HG03045 (cell line): ENCODE data around the gene UNC5B.

Experiments used
- ATAC-seq: cut with Tn5 transposase; IDR thresholded peaks from one replicate; pipeline ENCODE4 v1.9.1; 2021; ENCODE audit warnings: mild to moderate bottlenecking, moderate library complexity; ENCODE audit not compliant: unreplicated experiment

UNC5B gene

GRCh38 chr10:71212318-71213126 lies at the start of gene UNC5B:
Gene UNC5B, plus strand, starts transcription at chr10:71212570. Its CDS starts 416 bp downstream, at chr10:71212986.
- ATAC-seq, result no peak

DNA sequence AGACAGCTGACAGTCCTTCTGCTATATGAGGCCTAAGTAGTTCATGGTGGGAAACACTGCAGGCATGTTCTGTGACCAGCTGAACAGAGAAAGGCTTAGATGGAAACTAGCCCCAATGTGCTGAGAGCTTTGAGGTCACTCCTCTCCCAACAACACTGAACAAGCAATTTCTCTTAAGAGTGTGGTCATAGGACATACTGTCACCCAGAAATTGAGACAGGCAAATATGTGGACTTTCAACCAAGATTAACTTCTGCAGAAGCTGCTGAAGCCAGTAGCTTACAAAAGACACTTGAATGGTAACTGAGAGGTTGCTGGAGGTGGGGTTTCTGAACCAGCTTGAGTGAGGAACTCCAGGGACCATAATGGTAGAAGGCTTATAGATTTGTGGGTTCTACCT lies 38.9 kb upstream of the UNC5B start:
- ATAC-seq, result no peak

DNA sequence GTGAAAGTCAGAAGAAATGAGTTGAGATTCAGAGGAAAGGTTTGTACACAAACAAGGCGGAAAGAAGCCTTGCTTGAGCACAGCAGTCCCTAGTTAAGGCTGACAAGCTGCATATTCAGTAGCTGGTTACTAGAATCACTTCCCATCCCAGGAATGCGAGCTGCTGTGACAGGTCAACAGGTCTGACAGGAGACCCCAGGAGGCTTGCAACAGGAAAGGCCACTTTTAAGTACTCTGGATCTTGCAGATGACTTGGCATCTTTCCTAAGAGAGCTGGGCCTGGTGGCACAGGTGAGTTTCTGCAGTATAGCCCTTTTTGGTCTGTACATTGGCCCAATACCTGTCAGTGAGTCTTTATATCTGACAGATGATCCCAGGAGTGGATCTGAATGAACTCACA lies 35.7 kb upstream of the UNC5B start:
- no peak for ATAC-seq

DNA sequence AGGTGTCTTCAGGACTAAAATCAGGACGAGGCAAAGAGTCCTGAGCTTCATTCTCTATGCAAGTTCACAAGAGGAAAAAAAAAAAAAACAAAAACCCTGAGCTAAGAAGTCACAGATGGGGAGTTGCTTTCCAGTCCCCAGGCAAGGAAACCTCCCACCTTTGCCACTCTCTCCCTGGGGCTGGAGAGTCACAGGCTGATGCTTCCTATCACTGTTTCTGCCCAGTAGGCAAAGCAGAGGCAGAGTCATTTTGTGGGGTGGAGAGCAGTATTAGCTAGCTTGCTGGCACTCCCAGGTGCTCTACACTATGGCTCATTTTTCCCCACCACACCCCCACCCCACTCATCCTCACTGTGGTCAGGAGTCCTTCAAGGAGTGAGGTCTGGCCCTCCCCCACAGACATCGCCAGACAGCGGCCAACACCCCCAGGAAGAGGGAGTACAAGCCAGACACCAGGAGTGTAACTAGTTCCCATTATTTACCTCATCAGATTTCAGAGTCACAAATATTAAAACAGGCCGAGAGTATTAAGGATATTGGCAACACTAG lies 34.6 kb upstream of the UNC5B start:
- ATAC-seq, result no peak

DNA sequence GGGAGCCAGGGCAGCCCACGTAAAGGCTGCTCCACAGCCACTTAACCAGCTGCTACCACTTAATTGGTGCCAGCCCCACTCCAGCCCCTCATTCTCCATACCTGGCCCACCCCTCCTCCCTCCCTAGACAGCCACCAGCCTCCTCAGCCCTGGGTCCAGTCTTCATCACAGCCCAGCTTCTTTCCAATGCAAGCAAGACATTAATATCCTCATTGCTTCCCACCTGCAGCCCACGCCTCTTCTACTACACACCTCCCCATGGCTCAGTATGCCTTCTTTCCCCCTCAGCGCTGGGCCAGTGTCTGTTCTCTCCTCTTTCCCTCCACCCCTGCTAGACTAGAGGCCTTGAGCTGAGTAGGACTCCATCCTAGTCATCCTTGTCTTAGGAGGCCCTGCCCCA lies 33.5 kb upstream of the UNC5B start:
- ATAC-seq, result no peak

DNA sequence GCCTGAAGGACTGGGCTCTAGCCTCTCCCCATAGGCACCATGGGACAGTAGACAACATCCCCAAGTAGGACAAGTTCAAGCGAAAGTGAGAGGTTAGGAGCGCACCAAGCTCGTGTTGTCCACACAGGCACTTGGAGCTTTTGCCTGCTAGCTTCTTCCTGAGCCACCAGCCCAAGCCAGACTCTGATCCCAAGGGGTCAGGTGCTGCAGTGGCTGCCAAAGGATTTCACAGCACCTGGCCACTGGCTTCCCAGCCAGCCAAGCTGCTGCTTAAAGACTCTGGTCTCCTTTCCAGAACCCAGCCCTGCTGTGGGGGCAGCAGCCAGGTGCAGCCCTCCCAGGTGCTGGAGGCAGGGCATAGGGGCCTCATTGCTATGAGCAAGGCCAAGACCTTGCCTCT lies 33.0 kb upstream of the UNC5B start:
- ATAC-seq, result no peak

DNA sequence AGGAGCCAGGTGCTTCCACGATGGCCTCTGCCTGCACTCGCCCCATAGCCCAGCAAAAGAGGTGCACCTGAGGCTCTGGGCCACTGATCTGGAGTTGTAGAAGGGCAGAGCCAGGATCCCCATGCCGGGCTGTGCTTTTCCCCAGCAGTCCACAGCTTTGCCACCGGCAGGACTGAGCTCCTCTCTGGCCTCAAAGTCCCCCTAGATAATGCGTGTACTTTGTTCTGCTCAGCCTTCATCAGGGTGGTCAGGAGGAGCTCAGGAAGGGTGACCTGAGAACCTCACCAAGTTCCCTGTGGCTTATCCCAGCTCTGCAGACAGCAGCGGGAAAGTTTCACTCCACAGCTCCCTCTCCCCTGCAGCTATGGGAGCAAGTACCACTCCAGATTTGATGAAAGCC lies 27.9 kb upstream of the UNC5B start:
- no peak for ATAC-seq

GRCh38 chr10:71185209-71185608 lies 27.2 kb upstream of the UNC5B start:
- ATAC-seq, result no peak

- ATAC-seq, result no peak
Observed at GRCh38 chr10:71187197-71187596, 25.2 kb upstream of the UNC5B start.

- ATAC-seq, result no peak
Observed at GRCh38 chr10:71187600-71187999, 24.8 kb upstream of the UNC5B start.

- ATAC-seq, result no peak
Observed at GRCh38 chr10:71188201-71188600, 24.2 kb upstream of the UNC5B start.

GRCh38 chr10:71191019-71191418 lies 21.4 kb upstream of the UNC5B start:
- ATAC-seq, result no peak

- ATAC-seq, result no peak
Observed at GRCh38 chr10:71191551-71192076, 20.8 kb upstream of the UNC5B start.

GRCh38 chr10:71193516-71193915 lies 18.9 kb upstream of the UNC5B start:
- ATAC-seq, result no peak

DNA sequence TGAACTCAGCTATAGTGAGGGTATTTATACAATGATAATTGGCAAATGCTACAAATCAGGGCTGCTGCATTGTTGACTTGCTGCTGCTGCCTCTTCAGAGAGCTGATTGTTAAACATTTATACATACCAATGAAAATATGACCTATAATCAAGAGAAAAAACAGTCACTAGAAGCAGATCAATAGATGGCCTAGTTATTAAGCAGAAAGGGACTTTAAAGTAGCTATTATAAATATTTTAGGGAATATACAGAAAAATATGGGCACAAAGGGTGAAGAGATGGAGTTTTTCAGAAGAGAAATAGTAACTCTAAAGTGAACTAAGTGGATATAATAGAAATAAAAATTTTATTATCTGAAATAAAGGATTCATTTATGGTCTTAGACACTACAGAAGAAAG lies 14.4 kb upstream of the UNC5B start:
- ATAC-seq, result no peak

GRCh38 chr10:71201849-71202248 lies 10.5 kb upstream of the UNC5B start:
- ATAC-seq, result no peak

DNA sequence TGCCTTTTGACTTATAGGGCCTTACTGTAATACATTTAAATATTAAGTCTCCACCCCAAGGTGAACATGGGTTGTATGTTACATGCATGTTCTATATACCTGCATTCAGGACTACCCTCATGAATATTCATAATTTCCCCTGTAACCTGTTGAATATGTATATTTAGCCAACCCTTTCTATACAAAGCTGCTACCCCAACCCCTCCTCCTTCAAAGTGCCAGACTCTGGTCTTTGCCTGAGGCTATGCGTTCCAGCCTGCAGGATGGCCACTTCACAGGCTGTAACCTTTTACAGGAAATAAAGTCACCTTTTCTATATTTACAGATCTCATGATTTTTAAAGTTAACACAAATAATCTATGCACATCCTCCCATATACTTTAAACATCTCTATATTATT lies 10.1 kb upstream of the UNC5B start:
- no peak for ATAC-seq

DNA sequence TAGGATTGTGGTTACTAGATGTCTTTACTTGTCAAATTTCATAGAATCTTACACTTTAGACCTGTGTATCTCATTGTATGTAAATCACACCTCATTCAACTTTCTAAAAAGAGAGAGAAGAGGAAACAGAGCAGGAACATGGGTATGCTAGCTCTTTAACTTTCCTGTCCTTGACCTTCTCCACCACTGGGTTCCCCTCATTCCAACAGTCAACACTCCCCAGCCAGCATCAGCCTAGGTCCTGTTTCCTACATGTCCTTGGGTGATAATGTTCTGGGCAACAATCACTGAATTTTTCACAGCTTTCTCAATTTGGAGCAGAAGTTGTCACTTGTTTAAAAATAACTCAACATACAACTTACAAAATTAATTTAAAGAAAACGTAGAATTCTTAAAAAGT lies 9.2 kb upstream of the UNC5B start:
- no peak for ATAC-seq

DNA sequence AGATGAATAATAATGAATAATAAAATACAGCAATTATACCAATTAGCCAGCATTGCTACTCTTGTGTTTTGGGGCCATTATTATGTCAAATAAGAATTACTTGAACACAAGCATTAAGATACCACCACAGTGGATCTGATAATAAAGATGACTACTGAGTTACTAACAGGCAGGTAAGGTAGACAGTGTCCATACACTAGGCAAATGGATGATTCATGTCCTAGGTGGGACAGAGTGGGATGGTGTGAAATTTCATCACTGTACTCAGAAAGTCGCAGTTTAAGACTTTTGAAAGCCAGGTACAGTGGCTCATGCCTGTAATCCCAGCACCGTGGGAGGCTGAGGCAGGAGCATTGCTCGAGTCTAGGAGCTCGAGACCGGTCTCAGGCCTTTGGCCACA lies 8.7 kb upstream of the UNC5B start:
- no peak for ATAC-seq

DNA sequence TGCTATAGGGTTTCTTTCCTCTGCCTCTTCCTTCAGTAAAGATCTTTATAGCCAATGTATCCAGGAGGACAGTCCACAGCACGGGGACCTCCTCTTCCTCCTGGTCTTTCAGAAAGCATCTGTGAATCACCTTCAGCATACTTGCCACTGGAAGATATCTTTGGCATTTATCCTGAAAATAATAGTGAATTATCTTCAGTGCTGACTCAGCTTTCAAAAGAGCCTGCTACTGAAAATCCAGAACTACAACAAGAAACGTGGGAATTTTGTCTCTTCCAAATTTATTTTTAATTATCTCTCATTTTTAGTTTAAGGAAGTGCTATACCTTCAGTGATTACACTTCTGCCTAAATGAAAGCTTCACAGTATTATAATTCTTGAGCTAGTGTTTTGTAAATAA lies 7.6 kb upstream of the UNC5B start:
- ATAC-seq, result no peak

GRCh38 chr10:71205468-71205867 lies 6.9 kb upstream of the UNC5B start:
- ATAC-seq, result no peak

DNA sequence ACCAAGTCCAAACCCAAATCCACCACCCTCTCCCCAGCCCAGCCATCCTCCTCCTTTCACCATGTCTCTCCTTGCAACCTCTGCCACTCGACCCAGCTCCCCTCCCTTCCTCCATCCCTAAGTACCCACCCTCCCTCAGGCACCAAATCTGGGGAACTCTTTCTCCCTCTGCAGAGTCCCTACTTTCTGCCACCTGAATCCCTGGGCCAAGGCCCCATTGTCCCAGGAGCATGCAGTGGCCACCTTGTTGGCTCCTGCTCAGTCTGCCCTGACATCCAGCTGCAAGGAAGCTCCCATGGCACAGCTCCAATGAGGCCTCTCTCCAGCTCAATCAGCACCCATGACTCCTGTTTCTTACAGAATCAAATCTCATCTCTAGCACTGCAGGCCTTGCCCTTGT lies 5.5 kb upstream of the UNC5B start:
- no peak for ATAC-seq

- no peak for ATAC-seq
Observed at GRCh38 chr10:71207578-71207977, 4.8 kb upstream of the UNC5B start.
